T-helper 17 cell (primary cell): ENCODE results near the gene PARK7. TPM values are rescaled to one million over a fixed set of nuclear protein-coding genes. Genes with fewer than 3 reads are reported as not detected.

Source experiments
- ATAC-seq: fragments of 150-1000 bp; cut with Tn5 transposase; 2 replicates; pipeline ENCODE4 v1.10.0; 2021; ENCODE audit warnings: mild to moderate bottlenecking, moderate library complexity
- DNase-seq, 3 donors: peaks; one replicate each; pipeline versions ENCODE4 v3.0.0 to v3.0.0-alpha.2; 2020 to 2021
- H3K9me3 ChIP-seq: one replicate; pipeline ENCODE4 v1.7.0; 2013; ENCODE audit warnings: low read length, mild to moderate bottlenecking; ENCODE audit not compliant: control insufficient read depth, poor library complexity, severe bottlenecking
- H3K27ac Mint-ChIP-seq: one replicate; pipeline ENCODE4 v1.8.0; 2022; ENCODE audit warnings: mild to moderate bottlenecking, moderate library complexity, mixed read lengths
- H3K27me3 Mint-ChIP-seq: one replicate; pipeline ENCODE4 v1.8.0; 2022; ENCODE audit warnings: mixed read lengths
- H3K36me3 Mint-ChIP-seq: one replicate; pipeline ENCODE4 v1.8.0; 2022; ENCODE audit warnings: low read depth, mixed read lengths
- H3K4me1 Mint-ChIP-seq: one replicate; pipeline ENCODE4 v1.8.0; 2022; ENCODE audit warnings: mild to moderate bottlenecking, mixed read lengths
- H3K4me3 Mint-ChIP-seq: one replicate; pipeline ENCODE4 v1.8.0; 2022; ENCODE audit warnings: mild to moderate bottlenecking, moderate library complexity, mixed read lengths
- total RNA-seq, 4 donors: library from RNA in 2 of 4; stranded (reverse) in 2 of 4; gene quantifications; one replicate each; pipeline ENCODE4 v1.2.3 and lab custom pipeline; 2022 to 2026

Gene PARK7
- total RNA-seq, 2 donors from 2014 or later: 106 to 123 TPM

- Mint-ChIP-seq H3K27ac (no peak overlapping the region), H3K4me1 (peaks cover 2% of the 10 kb centered on the region), H3K4me3 (no peak overlapping the region), H3K36me3 (peaks cover 2% of the 10 kb centered on the region), H3K27me3 (no peaks in the 10 kb centered on the region)
- no peaks in the 10 kb centered on the region for H3K9me3 ChIP-seq
- ATAC-seq (no peak), DNase-seq (no peak)
Measured at GRCh38 chr1:7993593-7994479, 32.3 kb downstream of the PARK7 start.

GRCh38 chr1:7994827-7995226 lies 33.3 kb downstream of the PARK7 start:
- no peaks in the 10 kb centered on the region for H3K9me3 ChIP-seq
- no peak for ATAC-seq
- Mint-ChIP-seq H3K27me3 (no peaks in the 10 kb centered on the region), H3K27ac (peak overlapping the region; percentile 29), H3K4me1 (peaks cover 2% of the 10 kb centered on the region), H3K36me3 (peaks cover 2% of the 10 kb centered on the region), H3K4me3 (no peak overlapping the region)
- no peak for DNase-seq

GRCh38 chr1:7995437-7995836 lies 33.9 kb downstream of the PARK7 start:
- peaks cover 2% of the 10 kb centered on the region for H3K36me3 Mint-ChIP-seq
- no peaks in the 10 kb centered on the region for H3K9me3 ChIP-seq
- no peaks in the 10 kb centered on the region for H3K27me3 Mint-ChIP-seq
- H3K4me1 Mint-ChIP-seq: peaks cover 2% of the 10 kb centered on the region
- ATAC-seq (no peak), DNase-seq (no peak)
- H3K27ac Mint-ChIP-seq: no peak overlapping the region
- H3K4me3 Mint-ChIP-seq: no peak overlapping the region

- ATAC-seq (no peak), DNase-seq (no peak)
- no peaks in the 10 kb centered on the region for H3K27me3 Mint-ChIP-seq
- no peaks in the 10 kb centered on the region for H3K4me1 Mint-ChIP-seq
- peak overlapping the region; percentile 6 for H3K27ac Mint-ChIP-seq
- no peaks in the 10 kb centered on the region for H3K9me3 ChIP-seq
- no peaks in the 10 kb centered on the region for H3K36me3 Mint-ChIP-seq
- H3K4me3 Mint-ChIP-seq: no peak overlapping the region
Measured at GRCh38 chr1:8002329-8002910, 40.9 kb downstream of the PARK7 start.

GRCh38 chr1:8002921-8003320 lies 41.4 kb downstream of the PARK7 start:
- ATAC-seq (no peak), DNase-seq (no peak)
- Mint-ChIP-seq H3K4me3 (no peak overlapping the region), H3K27me3 (no peaks in the 10 kb centered on the region), H3K36me3 (no peaks in the 10 kb centered on the region), H3K4me1 (no peaks in the 10 kb centered on the region), H3K27ac (peak overlapping the region; percentile 6)
- no peaks in the 10 kb centered on the region for H3K9me3 ChIP-seq

- DNase-seq (no peak), ATAC-seq (no peak)
- no peak overlapping the region for H3K4me3 Mint-ChIP-seq
- no peaks in the 10 kb centered on the region for H3K4me1 Mint-ChIP-seq
- H3K27ac Mint-ChIP-seq: peak overlapping the region; percentile 6
- H3K36me3 Mint-ChIP-seq: no peaks in the 10 kb centered on the region
- no peaks in the 10 kb centered on the region for H3K27me3 Mint-ChIP-seq
- H3K9me3 ChIP-seq: no peaks in the 10 kb centered on the region
Measured at GRCh38 chr1:8003438-8004112, 42.1 kb downstream of the PARK7 start.

GRCh38 chr1:8004113-8004802 lies 42.7 kb downstream of the PARK7 start:
- H3K9me3 ChIP-seq: no peaks in the 10 kb centered on the region
- no peak for ATAC-seq
- no peak overlapping the region for H3K4me3 Mint-ChIP-seq
- no peaks in the 10 kb centered on the region for H3K27me3 Mint-ChIP-seq
- H3K4me1 Mint-ChIP-seq: no peaks in the 10 kb centered on the region
- H3K36me3 Mint-ChIP-seq: no peaks in the 10 kb centered on the region
- DNase-seq: no peak
- H3K27ac Mint-ChIP-seq: peak overlapping the region; percentile 6

GRCh38 chr1:8004803-8005573 lies 43.5 kb downstream of the PARK7 start:
- no peaks in the 10 kb centered on the region for H3K4me1 Mint-ChIP-seq
- no peaks in the 10 kb centered on the region for H3K9me3 ChIP-seq
- DNase-seq: no peak
- H3K4me3 Mint-ChIP-seq: no peak overlapping the region
- no peak overlapping the region for H3K27ac Mint-ChIP-seq
- ATAC-seq: no peak
- no peaks in the 10 kb centered on the region for H3K27me3 Mint-ChIP-seq
- H3K36me3 Mint-ChIP-seq: no peaks in the 10 kb centered on the region

GRCh38 chr1:8006037-8006963 lies 44.8 kb downstream of the PARK7 start:
- Mint-ChIP-seq H3K27me3 (no peaks in the 10 kb centered on the region), H3K4me1 (no peaks in the 10 kb centered on the region), H3K4me3 (no peak overlapping the region), H3K36me3 (no peaks in the 10 kb centered on the region), H3K27ac (no peak overlapping the region)
- no peaks in the 10 kb centered on the region for H3K9me3 ChIP-seq
- DNase-seq (no peak), ATAC-seq (no peak)

- no peaks in the 10 kb centered on the region for H3K9me3 ChIP-seq
- H3K27me3 Mint-ChIP-seq: no peaks in the 10 kb centered on the region
- no peaks in the 10 kb centered on the region for H3K36me3 Mint-ChIP-seq
- no peaks in the 10 kb centered on the region for H3K4me1 Mint-ChIP-seq
- H3K27ac Mint-ChIP-seq: no peak overlapping the region
- H3K4me3 Mint-ChIP-seq: no peak overlapping the region
- ATAC-seq (no peak), DNase-seq (no peak)
Measured at GRCh38 chr1:8009043-8010002, 47.8 kb downstream of the PARK7 start.

GRCh38 chr1:8010080-8010664 lies 48.7 kb downstream of the PARK7 start:
- Mint-ChIP-seq H3K27me3 (no peaks in the 10 kb centered on the region), H3K27ac (no peak overlapping the region), H3K4me3 (no peak overlapping the region), H3K4me1 (peaks cover 2% of the 10 kb centered on the region), H3K36me3 (no peaks in the 10 kb centered on the region)
- H3K9me3 ChIP-seq: no peaks in the 10 kb centered on the region
- DNase-seq: no peak
- no peak for ATAC-seq
